Astrocyte of the cerebellum (primary cell): ENCODE data around the gene SH3D21.

ENCODE experiments used
- DNase-seq: peaks from one replicate; pipeline ENCODE4 v3.0.0-alpha.2; 2011; ENCODE audit warnings: low read depth
- H3K4me3 ChIP-seq: 2 replicates; pipeline ENCODE4 v1.5.1; 2011; ENCODE audit warnings: mild to moderate bottlenecking, low read depth, low read length, moderate library complexity
- CTCF ChIP-seq: IDR thresholded peaks from 2 replicates; pipeline ENCODE4 v1.5.1; 2012; ENCODE audit warnings: low read length, low read depth, moderate library complexity, mild to moderate bottlenecking; ENCODE audit errors: missing control alignments
- in situ Hi-C: cut with HindIII; loops from 2 replicates; pipeline ENCODE4 v1.10.0; 2017; ENCODE audit warnings: low sequenced_read_pairs

SH3D21 gene

GRCh38 chr1:36369061-36369861 is 63.1 kb downstream of the SH3D21 start:
- in situ Hi-C loops = no loop called here
- TF ChIP-seq CTCF = peak; percentile 94
- peak; percentile 27 for DNase-seq

More at GRCh38 chr1:36369061-36369861, 63.1 kb downstream of the SH3D21 start:
- no peak overlapping the region for H3K4me3 ChIP-seq
